ENCODE results near the gene MUC4.
A peak's percentile ranks its signal among the peaks of the same experiment; 100 is the strongest.
"Not testable (repeated sequence)": the region's sequence is repeated elsewhere in the genome, so short reads cannot be mapped to it uniquely, and the experiment has no call there.

The MUC4 gene

DNA sequence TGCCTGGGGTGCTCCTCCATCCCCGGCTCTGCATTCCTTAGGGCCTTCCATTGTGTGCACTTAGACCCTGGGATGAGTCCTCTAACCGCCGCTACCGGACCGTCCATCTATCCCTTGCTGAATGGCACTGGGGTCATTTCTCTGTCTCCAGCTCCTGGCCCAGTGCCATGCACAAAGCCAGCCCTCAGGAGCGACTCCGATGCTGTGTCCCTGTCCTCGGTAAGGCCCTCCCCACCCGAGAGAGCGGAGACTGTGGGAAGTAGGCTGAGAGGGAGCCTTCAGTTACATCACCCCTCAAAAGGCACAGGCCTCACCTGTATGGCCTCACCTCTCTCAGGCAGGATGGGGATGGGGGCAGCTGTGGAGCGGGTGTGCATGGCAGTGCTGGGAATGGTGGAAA is 33.8 kb downstream of the MUC4 start:
- no peak overlapping the region for H3K27ac ChIP-seq
- TF ChIP-seq, protein P1, sequence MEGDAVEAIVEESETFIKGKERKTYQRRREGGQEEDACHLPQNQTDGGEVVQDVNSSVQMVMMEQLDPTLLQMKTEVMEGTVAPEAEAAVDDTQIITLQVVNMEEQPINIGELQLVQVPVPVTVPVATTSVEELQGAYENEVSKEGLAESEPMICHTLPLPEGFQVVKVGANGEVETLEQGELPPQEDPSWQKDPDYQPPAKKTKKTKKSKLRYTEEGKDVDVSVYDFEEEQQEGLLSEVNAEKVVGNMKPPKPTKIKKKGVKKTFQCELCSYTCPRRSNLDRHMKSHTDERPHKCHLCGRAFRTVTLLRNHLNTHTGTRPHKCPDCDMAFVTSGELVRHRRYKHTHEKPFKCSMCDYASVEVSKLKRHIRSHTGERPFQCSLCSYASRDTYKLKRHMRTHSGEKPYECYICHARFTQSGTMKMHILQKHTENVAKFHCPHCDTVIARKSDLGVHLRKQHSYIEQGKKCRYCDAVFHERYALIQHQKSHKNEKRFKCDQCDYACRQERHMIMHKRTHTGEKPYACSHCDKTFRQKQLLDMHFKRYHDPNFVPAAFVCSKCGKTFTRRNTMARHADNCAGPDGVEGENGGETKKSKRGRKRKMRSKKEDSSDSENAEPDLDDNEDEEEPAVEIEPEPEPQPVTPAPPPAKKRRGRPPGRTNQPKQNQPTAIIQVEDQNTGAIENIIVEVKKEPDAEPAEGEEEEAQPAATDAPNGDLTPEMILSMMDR (conservative IDR thresholded peaks at IDR 0.05), result no peak
- TF ChIP-seq ZFX (IDR thresholded peaks at IDR 0.05), result no peak

DNA sequence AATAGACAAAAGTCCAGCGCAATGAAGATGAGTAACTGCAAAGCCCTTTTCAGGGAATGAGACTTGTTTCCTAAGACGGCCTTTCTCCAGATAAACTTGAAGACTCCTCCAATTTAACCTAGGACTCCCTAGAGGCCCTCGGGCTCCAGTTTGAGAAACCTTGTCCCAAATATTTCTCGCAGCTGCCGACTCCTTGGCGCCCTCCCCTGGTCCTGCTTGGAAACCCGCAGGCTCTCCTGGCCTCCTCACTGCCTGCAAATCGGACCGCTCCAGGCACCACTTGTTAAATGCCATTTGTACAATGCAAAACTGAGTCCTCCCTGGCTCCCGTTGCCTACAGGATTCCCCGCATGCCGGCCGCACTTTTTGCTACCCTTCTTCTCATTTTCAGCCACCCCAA is 36.8 kb downstream of the MUC4 start:
- TF ChIP-seq, protein P1 (conservative IDR thresholded peaks at IDR 0.05), result peak; percentile 87
- no peak for TF ChIP-seq ZFX (IDR thresholded peaks at IDR 0.05)
- no peak overlapping the region for H3K27ac ChIP-seq

DNA sequence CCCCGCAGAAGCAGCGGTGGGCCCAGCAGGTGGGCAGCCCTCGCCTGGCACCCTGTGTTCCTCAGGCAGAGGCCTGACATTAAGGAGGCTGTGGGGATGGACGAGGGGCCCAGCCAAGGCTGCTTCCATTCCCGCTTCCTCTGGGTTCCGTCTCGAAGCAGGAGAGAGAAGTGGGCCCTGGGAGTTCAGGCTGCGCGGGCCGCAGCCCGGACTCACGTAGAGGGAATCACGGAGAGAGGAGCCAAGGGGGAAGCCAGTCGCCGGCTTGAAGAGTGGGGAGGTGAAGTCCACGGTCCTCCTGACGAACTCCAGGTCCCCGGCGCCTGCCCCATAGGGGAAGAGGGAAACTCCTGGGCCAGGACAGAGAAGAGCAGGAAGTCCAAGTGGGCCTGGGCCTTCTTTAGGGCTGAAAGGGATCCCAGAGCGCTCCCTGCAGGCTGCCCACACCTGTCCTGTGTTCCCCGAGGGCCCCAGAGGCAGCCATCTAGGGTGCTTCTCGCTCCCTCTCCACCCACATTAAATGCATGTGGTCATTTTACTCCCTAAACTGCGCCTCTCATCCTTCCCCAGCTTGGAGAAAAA is 37.7 kb downstream of the MUC4 start:
- H3K27ac ChIP-seq, result no peak overlapping the region
- TF ChIP-seq ZFX (IDR thresholded peaks at IDR 0.05), result no peak
- TF ChIP-seq, protein P1 (conservative IDR thresholded peaks at IDR 0.05), result no peak

DNA sequence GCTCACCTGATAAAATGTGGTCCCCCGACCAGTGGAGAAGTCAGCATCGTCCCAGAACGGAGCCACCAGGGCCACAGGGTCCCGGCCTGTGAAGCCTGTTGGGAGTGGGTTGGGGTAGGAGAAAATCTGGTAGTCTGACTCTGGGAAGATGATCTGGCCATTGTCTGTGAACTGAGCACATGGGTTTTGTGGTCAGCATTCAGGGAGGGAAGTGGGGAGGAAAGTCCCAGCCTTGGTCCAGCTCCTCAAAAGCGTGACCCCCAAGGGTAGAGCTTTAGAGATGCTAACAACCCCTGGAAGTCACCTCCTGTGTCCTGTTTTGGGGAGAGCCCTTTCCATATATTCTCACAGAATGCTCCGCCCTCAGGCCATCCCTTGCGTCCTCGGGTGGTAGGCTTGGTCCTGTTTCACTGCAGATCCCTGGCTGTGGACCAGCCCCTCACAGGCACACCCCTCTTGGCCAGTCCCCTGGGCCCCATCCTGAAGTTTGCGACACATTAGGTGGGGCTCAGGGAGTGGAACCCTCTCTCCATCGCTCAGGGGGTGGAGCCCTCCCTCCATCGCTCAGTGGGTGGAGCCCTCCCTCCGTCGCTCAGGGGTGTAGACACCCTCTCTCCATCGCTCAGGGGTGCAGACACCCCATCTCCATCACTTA is 40.0 kb downstream of the MUC4 start:
- TF ChIP-seq, protein P1 (conservative IDR thresholded peaks at IDR 0.05), result no peak
- no peak for TF ChIP-seq ZFX (IDR thresholded peaks at IDR 0.05)
- H3K27ac ChIP-seq, result no peak overlapping the region

DNA sequence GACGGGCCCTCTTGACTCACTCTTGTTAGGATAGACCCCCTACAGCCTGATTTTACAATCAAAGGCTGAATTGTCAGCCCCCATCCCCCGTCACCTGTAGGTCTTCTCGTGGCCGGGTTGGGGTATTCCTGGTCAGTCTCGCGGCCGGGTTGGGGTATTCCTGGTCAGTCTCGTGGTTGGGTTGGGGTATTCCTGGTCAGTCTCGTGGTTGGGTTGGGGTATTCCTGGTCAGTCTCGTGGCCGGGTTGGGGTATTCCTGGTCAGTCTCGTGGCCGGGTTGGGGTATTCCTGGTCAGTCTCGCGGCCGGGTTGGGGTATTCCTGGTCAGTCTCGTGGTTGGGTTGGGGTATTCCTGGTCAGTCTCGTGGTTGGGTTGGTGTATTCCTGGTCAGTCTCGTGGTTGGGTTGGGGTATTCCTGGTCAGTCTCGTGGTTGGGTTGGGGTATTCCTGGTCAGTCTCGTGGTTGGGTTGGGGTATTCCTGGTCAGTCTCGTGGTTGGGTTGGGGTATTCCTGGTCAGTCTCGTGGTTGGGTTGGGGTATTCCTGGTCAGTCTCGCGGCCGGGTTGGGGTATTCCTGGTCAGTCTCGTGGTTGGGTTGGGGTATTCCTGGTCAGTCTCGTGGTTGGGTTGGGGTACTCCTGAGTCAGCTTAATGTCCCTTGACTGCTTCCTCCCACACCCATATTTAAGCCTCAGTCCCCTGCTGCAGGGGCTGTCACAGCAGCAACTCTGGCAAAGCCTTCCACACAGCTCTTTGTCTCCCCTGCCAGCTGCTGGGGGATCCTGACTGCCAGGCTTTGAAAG is 40.7 kb downstream of the MUC4 start:
- not testable (repeated sequence) for H3K27ac ChIP-seq

DNA sequence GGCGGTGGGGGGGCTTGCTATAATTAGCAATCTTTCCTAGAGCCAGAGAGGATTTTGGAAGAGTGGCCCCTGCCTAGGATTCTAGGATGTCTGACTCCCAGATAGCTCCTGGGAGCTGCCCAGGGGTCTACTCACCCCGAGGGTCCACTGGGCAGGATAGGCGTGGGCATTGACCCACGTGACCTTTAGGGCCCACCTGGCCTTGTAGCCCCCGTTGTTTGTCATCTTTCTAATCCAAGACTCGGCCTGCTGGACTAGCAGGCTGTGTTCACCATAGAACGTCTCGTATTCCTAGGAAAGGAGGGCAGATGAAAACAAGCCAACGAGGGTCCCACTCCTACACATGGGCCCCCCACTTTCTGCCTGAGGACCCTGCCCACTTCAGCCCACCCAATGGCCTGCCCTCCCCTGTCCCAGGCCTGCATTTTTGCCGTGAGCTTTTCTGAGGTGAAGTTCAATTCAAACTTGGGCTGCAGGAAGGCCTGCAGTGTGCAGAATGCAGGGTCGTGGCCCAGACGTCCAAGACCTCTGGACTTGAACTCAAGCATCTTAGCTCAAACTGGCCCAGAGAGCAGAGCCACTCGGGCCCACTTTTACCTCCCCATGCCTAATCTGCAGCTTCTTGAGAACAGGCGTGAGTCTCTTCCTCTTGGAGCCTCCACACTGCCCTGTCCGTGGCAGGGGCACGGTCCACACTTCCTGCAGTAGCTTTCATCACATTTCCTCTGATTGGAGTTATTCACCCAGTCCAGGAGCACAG is 41.5 kb downstream of the MUC4 start:
- TF ChIP-seq, protein P1 (conservative IDR thresholded peaks at IDR 0.05), result no peak
- no peak for TF ChIP-seq ZFX (IDR thresholded peaks at IDR 0.05)
- no peak overlapping the region for H3K27ac ChIP-seq

DNA sequence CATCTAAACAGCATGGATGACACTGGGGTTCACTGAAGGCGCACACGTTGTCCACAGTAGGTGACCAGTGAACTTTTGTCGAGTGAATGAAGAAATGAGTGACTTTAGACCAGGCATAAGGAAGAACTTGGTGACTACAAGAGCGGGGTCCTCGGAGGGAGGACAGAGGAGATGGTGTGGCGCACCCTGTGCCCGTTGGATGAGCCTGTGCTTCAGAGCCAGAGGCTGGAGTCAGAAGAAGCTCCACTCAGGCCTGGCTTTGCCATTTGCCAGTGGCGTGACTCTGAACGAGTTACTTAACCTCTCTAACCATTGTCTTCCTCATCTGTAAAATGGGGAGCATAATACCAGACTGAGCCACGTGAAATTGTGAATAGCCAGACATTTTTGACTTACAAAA is 42.2 kb downstream of the MUC4 start:
- TF ChIP-seq, protein P1 (conservative IDR thresholded peaks at IDR 0.05), result no peak
- TF ChIP-seq ZFX (IDR thresholded peaks at IDR 0.05), result no peak

More for the DNA sequence above, 42.2 kb downstream of the MUC4 start:
- H3K27ac ChIP-seq, result no peak overlapping the region
